Progenitor cell of endocrine pancreas (in vitro differentiated cells): ENCODE results near the gene PFAS. TPM values are rescaled to one million over a fixed set of nuclear protein-coding genes. Genes with fewer than 3 reads are reported as not detected.
A peak's percentile ranks its signal among the peaks of the same experiment; 100 is the strongest.

Experiments
- DNase-seq: peaks from one replicate; pipeline ENCODE4 v3.0.0; 2021; ENCODE audit warnings: low spot score; ENCODE audit not compliant: unreplicated experiment
- H3K27ac Mint-ChIP-seq: 2 replicates; pipeline ENCODE4 v1.8.0; 2021; ENCODE audit warnings: mild to moderate bottlenecking, moderate library complexity, mixed read lengths
- H3K27me3 Mint-ChIP-seq: 2 replicates; pipeline ENCODE4 v1.8.0; 2021; ENCODE audit warnings: mixed read lengths
- H3K36me3 Mint-ChIP-seq: 2 replicates; pipeline ENCODE4 v1.8.0; 2022; ENCODE audit warnings: mixed read lengths; ENCODE audit not compliant: insufficient read depth
- H3K4me1 Mint-ChIP-seq: 2 replicates; pipeline ENCODE4 v1.8.0; 2021; ENCODE audit warnings: low read depth, mixed read lengths
- H3K4me3 Mint-ChIP-seq: 2 replicates; pipeline ENCODE4 v1.8.0; 2021; ENCODE audit warnings: low read depth, mild to moderate bottlenecking, moderate library complexity, mixed read lengths
- H3K9me3 Mint-ChIP-seq: 2 replicates; pipeline ENCODE4 v1.8.0; 2021; ENCODE audit warnings: low read depth, mixed read lengths
- total RNA-seq: library from RNA; stranded (reverse); gene quantifications from 2 replicates; pipeline ENCODE4 v1.2.1, GENCODE V29; 2021
- TF ChIP-seq, protein P1 (sequence below): fragments of 200-600 bp; sonication (generic); IDR thresholded peaks from one replicate; pipeline ENCODE4 v1.5.0; 2021; ENCODE audit warnings: antibody characterized with exemption, mild to moderate bottlenecking; ENCODE audit not compliant: unreplicated experiment

PFAS gene
- total RNA-seq, 1 donor from 2014 or later: 110 TPM

DNA sequence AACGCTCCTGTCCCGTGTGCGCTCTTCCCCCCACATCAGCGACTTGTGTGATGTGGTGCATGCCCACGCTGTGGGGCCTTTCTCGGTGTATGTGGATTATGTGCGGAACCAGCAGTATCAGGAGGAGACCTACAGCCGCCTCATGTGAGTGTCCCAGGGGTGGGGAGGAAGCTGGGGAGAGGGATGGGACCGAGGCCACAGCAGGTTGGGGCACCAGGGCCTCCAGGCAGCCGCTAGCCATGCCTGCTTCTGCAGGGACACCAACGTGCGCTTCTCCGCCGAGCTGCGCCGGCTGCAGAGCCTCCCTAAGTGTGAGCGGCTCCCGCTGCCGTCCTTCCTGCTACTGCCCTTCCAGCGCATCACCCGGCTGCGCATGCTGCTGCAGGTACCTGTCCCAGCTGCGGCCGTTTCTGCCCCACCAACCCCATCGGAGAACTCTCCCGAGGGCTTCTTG lies 66.7 kb downstream of the PFAS start:
- Mint-ChIP-seq H3K36me3 (no peaks in the 10 kb centered on the region), H3K9me3 (no peaks in the 10 kb centered on the region), H3K4me3 (peak overlapping the region; percentile 55), H3K27ac (no peak overlapping the region), H3K27me3 (peaks cover 62% of the 10 kb centered on the region), H3K4me1 (peaks cover 17% of the 10 kb centered on the region)
- DNase-seq: no peak
- TF ChIP-seq, protein P1, sequence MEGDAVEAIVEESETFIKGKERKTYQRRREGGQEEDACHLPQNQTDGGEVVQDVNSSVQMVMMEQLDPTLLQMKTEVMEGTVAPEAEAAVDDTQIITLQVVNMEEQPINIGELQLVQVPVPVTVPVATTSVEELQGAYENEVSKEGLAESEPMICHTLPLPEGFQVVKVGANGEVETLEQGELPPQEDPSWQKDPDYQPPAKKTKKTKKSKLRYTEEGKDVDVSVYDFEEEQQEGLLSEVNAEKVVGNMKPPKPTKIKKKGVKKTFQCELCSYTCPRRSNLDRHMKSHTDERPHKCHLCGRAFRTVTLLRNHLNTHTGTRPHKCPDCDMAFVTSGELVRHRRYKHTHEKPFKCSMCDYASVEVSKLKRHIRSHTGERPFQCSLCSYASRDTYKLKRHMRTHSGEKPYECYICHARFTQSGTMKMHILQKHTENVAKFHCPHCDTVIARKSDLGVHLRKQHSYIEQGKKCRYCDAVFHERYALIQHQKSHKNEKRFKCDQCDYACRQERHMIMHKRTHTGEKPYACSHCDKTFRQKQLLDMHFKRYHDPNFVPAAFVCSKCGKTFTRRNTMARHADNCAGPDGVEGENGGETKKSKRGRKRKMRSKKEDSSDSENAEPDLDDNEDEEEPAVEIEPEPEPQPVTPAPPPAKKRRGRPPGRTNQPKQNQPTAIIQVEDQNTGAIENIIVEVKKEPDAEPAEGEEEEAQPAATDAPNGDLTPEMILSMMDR: no peak

DNA sequence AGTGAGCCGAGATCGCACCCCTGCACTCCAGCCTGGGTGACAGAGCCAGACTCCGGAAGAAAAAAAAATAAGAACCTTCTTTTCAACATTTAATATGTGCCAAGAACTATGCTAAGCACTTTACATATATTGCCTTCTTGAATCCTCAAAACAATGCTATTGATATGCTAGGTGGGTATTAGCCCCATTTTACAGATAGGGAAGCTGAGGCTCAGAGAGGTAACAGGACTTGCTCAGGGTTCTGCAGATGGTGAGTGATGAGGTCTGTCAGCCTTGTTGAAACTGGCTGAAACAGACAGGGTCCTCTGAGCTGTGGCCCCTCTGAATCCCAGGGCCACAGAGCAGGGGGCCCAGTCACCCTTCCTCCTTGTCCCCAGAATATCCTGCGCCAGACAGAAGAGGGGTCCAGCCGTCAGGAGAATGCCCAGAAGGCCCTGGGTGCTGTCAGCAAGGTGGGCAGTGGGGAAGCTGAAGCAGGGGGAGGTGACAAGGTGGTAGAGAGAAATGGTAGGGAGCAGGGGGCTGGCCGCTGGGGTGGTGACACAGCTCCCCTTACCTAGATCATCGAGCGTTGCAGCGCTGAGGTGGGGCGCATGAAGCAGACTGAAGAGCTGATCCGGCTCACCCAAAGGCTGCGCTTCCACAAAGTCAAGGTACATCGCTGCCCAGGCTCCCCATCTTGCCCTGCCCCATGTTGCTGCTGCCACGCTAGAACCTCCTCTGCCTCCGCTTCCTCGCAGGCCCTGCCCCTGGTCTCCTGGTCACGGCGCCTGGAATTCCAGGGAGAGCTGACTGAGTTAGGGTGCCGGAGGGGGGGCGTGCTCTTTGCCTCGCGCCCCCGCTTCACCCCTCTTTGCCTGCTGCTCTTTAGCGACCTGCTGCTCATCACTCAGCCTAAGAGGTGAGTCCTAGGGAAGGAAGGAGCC lies 69.2 kb downstream of the PFAS start:
- no peak overlapping the region for H3K27ac Mint-ChIP-seq
- peaks cover 48% of the 10 kb centered on the region for H3K27me3 Mint-ChIP-seq
- H3K4me1 Mint-ChIP-seq: peaks cover 17% of the 10 kb centered on the region
- H3K4me3 Mint-ChIP-seq: no peak overlapping the region
- TF ChIP-seq, protein P1: no peak
- H3K36me3 Mint-ChIP-seq: no peaks in the 10 kb centered on the region
- H3K9me3 Mint-ChIP-seq: no peaks in the 10 kb centered on the region
- no peak for DNase-seq

Other genes with a start within 250 kb of the PFAS start
- gene GUCY2D, start 246.7 kb upstream of the PFAS start, total RNA-seq: not detected in 2 replicates
- not detected in 2 replicates for gene ALOX15B, start 210.2 kb upstream of the PFAS start, total RNA-seq
- gene ALOX12B, start 161.6 kb upstream of the PFAS start, total RNA-seq: 0.41 and 0.60 TPM in 2 replicates
- gene ALOXE3, start 130.8 kb upstream of the PFAS start, total RNA-seq: not detected in 2 replicates
- 0.47 TPM in 1 of 2 replicates, not detected in the other for gene HES7, start 125.2 kb upstream of the PFAS start, total RNA-seq
- 37.2 and 40.8 TPM in 2 replicates for gene PER1, start 96.9 kb upstream of the PFAS start, total RNA-seq
- 46.4 and 48.1 TPM in 2 replicates for gene VAMP2, start 86.3 kb upstream of the PFAS start, total RNA-seq
- 24.6 and 28.1 TPM in 2 replicates for gene TMEM107, start 72.9 kb upstream of the PFAS start, total RNA-seq
- 5.2 and 5.3 TPM in 2 replicates for gene BORCS6, start 59.1 kb upstream of the PFAS start, total RNA-seq
- gene AURKB, start 38.7 kb upstream of the PFAS start, total RNA-seq: 52.7 and 54.9 TPM in 2 replicates
- 86.5 and 97.0 TPM in 2 replicates for gene CTC1, start 1.2 kb upstream of the PFAS start, total RNA-seq
- 31.2 and 33.6 TPM in 2 replicates for gene RANGRF, start 39.4 kb downstream of the PFAS start, total RNA-seq
- gene SLC25A35, start 46.1 kb downstream of the PFAS start, total RNA-seq: 4.2 TPM in 2 replicates
- gene ARHGEF15, start 61.0 kb downstream of the PFAS start, total RNA-seq: 0.22 and 0.27 TPM in 2 replicates
- gene ODF4, start 90.6 kb downstream of the PFAS start, total RNA-seq: not detected in 2 replicates
- gene RPL26, start 133.9 kb downstream of the PFAS start, total RNA-seq: 1,699 and 1,778 TPM in 2 replicates
- gene RNF222, start 148.5 kb downstream of the PFAS start, total RNA-seq: not detected in 2 replicates
- 30.5 and 40.5 TPM in 2 replicates for gene NDEL1, start 186.6 kb downstream of the PFAS start, total RNA-seq